Hematopoietic multipotent progenitor cell (in vitro differentiated cells): ENCODE results near the gene UBTFL1. TPM values are rescaled to one million over a fixed set of nuclear protein-coding genes. Genes with fewer than 3 reads are reported as not detected.
A peak's percentile ranks its signal among the peaks of the same experiment; 100 is the strongest.
"Not testable (repeated sequence)": the region's sequence is repeated elsewhere in the genome, so short reads cannot be mapped to it uniquely, and the experiment has no call there.

ENCODE experiments used
- DNase-seq, 3 donors: peaks; one replicate each; pipeline ENCODE4 v3.0.0-alpha.2; 2011 to 2015; ENCODE audit warnings: low read depth in 2 of 3, low spot score in 2 of 3
- small RNA-seq: library from RNA; depleted of rRNA; stranded (forward); fragments of <200 nt; gene quantifications from one replicate; pipeline ENCODE3, GENCODE V24; 2012
- total RNA-seq: library from RNA; depleted of rRNA; stranded (reverse); fragments of >200 nt; gene quantifications from one replicate; pipeline ENCODE4 v1.2.3, GENCODE V29; 2012

The UBTFL1 gene
- total RNA-seq, result not detected

GRCh38 chr11:90085650-90086049, at the start of gene UBTFL1:
UBTFL1 (plus strand) TSS chr11:90085950; CDS start chr11:90085950, 0 bp downstream.
- DNase-seq, result not testable (repeated sequence)

- DNase-seq, result not testable (repeated sequence)
Measured at GRCh38 chr11:90051591-90052209, 34.0 kb upstream of the UBTFL1 start.

GRCh38 chr11:90052311-90052710, 33.4 kb upstream of the UBTFL1 start:
- DNase-seq, result not testable (repeated sequence)

- not testable (repeated sequence) for DNase-seq
Measured at GRCh38 chr11:90053545-90053944, 32.2 kb upstream of the UBTFL1 start.

GRCh38 chr11:90088731-90089130, 3.0 kb downstream of the UBTFL1 start:
- DNase-seq, result not testable (repeated sequence)

- not testable (repeated sequence) for DNase-seq
Measured at GRCh38 chr11:90095230-90095924, 9.6 kb downstream of the UBTFL1 start.

- DNase-seq, result not testable (repeated sequence)
Measured at GRCh38 chr11:90098261-90098660, 12.5 kb downstream of the UBTFL1 start.

- DNase-seq, result peak in 2 of 3 donors; percentile 13 to 65
Measured at GRCh38 chr11:90100431-90100830, 14.7 kb downstream of the UBTFL1 start.

- peak in 1 of 3 donors; percentile 12 for DNase-seq
Measured at GRCh38 chr11:90113541-90113940, 27.8 kb downstream of the UBTFL1 start.

- no peak for DNase-seq
Measured at GRCh38 chr11:90120191-90120590, 34.4 kb downstream of the UBTFL1 start.

GRCh38 chr11:90124371-90124770, 38.6 kb downstream of the UBTFL1 start:
- no peak for DNase-seq

GRCh38 chr11:90124946-90125345, 39.2 kb downstream of the UBTFL1 start:
- no peak for DNase-seq

GRCh38 chr11:90133560-90134477, 48.1 kb downstream of the UBTFL1 start:
- DNase-seq, result no peak

GRCh38 chr11:90134478-90135003, 48.8 kb downstream of the UBTFL1 start, which contains the start of gene NAALAD2:
NAALAD2 (plus strand) TSS chr11:90134663; CDS start chr11:90134759, 96 bp downstream.
- DNase-seq, result peak in 2 of 3 donors; percentile 20 to 35

- peak in 1 of 3 donors; percentile 2 for DNase-seq
Measured at GRCh38 chr11:90135016-90135415, 49.3 kb downstream of the UBTFL1 start.

Small RNAs within 50 kb of the gene (small RNA-seq; reads per million reads assigned to genes)
- gene AP000827.1, result not detected
- gene RF00275, result not detected

Other genes with a start within 250 kb of the UBTFL1 start
- not detected for gene TRIM64B, start 207.5 kb upstream of the UBTFL1 start, total RNA-seq
- gene TRIM49D1, start 163.7 kb upstream of the UBTFL1 start, total RNA-seq, result not detected
- not detected for gene TRIM49D2, start 161.9 kb upstream of the UBTFL1 start, total RNA-seq
- gene TRIM64, start 119.9 kb upstream of the UBTFL1 start, total RNA-seq, result not detected
- not detected for gene TRIM49C, start 54.8 kb upstream of the UBTFL1 start, total RNA-seq
- 0.81 TPM for gene NAALAD2, start 48.7 kb downstream of the UBTFL1 start, total RNA-seq
- 46.6 TPM for gene CHORDC1, start 137.1 kb downstream of the UBTFL1 start, total RNA-seq